HAP-1 (cell line): ENCODE data around the gene ATG13.

Source experiments
- DNase-seq, 2 experiments: peaks; one replicate each; pipeline ENCODE4 v3.0.0-alpha.2; 2016 to 2020; ENCODE audit warnings: low spot score in 2 of 2
- H3K27me3 ChIP-seq: fragments of 250-450 bp; sonication (Bioruptor Pico); 2 replicates; pipeline ENCODE4 v1.5.1; 2020; ENCODE audit warnings: low read depth, mild to moderate bottlenecking, moderate library complexity
- H3K36me3 ChIP-seq: fragments of 250-450 bp; sonication (Bioruptor Pico); replicated peaks from 2 replicates; pipeline ENCODE4 v1.5.1; 2020; ENCODE audit warnings: mild to moderate bottlenecking
- H3K4me1 ChIP-seq: fragments of 250-450 bp; sonication (Bioruptor Pico); 2 replicates; pipeline ENCODE4 v1.5.1; 2020; ENCODE audit warnings: mild to moderate bottlenecking
- H3K4me3 ChIP-seq: fragments of 250-450 bp; sonication (Bioruptor Pico); 2 replicates; pipeline ENCODE4 v1.5.1; 2020; ENCODE audit warnings: mild to moderate bottlenecking, moderate library complexity
- H3K9me3 ChIP-seq: fragments of 250-450 bp; sonication (Bioruptor Pico); 2 replicates; pipeline ENCODE4 v1.5.1; 2020; ENCODE audit warnings: mild to moderate bottlenecking, moderate library complexity
- in situ Hi-C: fragments of 300-500 bp; cut with MboI; formaldehyde crosslinking; loops from 3 replicates; pipeline ENCODE4 v1.14.3; 2020; ENCODE audit warnings: low sequenced_read_pairs, inconsistent platforms, mixed read lengths

ATG13 gene

DNA sequence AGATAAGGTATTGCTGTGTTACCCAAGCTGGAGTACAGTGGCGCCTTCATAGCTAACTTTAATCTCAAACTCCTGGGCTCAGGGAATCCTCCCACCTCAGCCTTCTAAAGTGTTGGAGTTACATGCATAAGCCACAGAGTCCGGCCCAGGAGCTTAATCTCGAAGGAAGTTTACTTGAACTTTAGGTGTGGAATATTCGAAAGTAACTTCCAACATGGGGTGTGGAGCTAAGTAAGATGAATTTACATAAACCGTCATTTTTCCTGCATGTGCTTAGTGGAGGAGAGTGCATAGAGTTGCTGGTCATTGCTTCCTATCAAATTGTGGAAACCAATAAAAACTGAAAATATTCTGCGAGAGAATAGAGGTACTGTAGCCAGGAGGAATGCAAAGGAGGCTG is 1.5 kb downstream of the ATG13 start:
- H3K4me3 ChIP-seq = peak overlapping the region; percentile 80

GRCh38 chr11:46625406-46625805 is 8.1 kb downstream of the ATG13 start:
- DNase-seq = no peak
- Histone ChIP-seq H3K27me3 (no peaks in the 10 kb centered on the region), H3K4me3 (no peak overlapping the region), H3K4me1 (no peaks in the 10 kb centered on the region), H3K9me3 (no peaks in the 10 kb centered on the region), H3K36me3 (peaks cover 27% of the 10 kb centered on the region)
- in situ Hi-C loops = no loop called here

More for the DNA sequence above, 1.5 kb downstream of the ATG13 start:
- peak; percentile 16 to 30 for DNase-seq
- Histone ChIP-seq H3K9me3 (no peaks in the 10 kb centered on the region), H3K27me3 (no peaks in the 10 kb centered on the region), H3K36me3 (peaks cover 12% of the 10 kb centered on the region), H3K4me1 (peaks cover 6% of the 10 kb centered on the region)
- in situ Hi-C loops = no loop called here

GRCh38 chr11:46628961-46629360 is 11.6 kb downstream of the ATG13 start:
- in situ Hi-C loops = no loop called here
- H3K27me3 ChIP-seq = no peaks in the 10 kb centered on the region

DNA sequence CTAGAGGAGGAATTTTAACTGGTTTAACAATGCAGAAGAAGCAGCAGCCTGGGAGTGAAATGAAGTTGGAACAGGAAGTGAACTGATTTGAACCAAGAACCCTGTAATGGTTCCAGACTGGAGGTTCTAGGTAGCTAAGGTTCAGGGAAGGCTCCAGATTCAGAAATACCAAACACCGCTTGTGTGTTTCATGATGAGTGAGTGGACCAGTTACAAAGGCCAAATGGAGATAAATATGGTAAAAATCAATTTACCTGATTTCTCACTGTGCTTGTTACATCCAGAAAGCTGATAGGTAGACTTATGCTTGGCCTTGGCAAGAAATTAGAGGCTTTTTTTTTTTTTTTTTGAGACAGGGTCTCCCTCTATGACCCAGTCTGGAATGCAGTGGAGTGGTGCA is 12.9 kb downstream of the ATG13 start:
- Histone ChIP-seq H3K4me1 (no peaks in the 10 kb centered on the region), H3K4me3 (no peak overlapping the region), H3K27me3 (no peaks in the 10 kb centered on the region), H3K9me3 (no peaks in the 10 kb centered on the region), H3K36me3 (peaks cover 11% of the 10 kb centered on the region; the same call in 1 of the 2 replicates)
- DNase-seq = no peak
- in situ Hi-C loops = no loop called here

More at GRCh38 chr11:46628961-46629360, 11.6 kb downstream of the ATG13 start:
- no peaks in the 10 kb centered on the region for H3K4me1 ChIP-seq
- H3K9me3 ChIP-seq = no peaks in the 10 kb centered on the region
- peaks cover 19% of the 10 kb centered on the region; the same call in 1 of the 2 replicates for H3K36me3 ChIP-seq
- no peak overlapping the region for H3K4me3 ChIP-seq
- no peak for DNase-seq

- no peaks in the 10 kb centered on the region for H3K27me3 ChIP-seq
- in situ Hi-C loops = no loop called here
- H3K4me3 ChIP-seq = no peak overlapping the region
- H3K4me1 ChIP-seq = peaks cover 5% of the 10 kb centered on the region; the same call in 1 of the 2 replicates
- no peak for DNase-seq
- H3K36me3 ChIP-seq = peaks cover 4% of the 10 kb centered on the region
- H3K9me3 ChIP-seq = no peaks in the 10 kb centered on the region
Observed at GRCh38 chr11:46631676-46632075, 14.3 kb downstream of the ATG13 start.

DNA sequence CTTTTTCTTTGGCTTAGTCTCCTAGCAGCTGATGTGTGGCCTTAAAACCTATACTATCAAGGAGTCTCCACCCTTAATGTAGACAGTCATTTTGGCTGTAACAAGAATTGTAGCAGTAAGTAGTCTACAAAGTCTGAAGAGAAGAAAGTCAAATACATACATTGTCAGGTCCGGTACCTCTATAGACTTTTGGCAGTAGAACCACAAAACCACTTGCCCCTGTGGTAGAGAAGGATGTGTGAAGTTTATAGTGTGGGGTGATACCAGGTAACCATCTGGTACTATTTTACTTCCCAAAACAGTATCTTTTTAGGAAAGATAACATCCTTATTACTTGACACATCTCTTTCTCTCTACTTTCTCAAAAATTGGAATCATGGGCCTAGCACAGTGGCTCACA is 15.1 kb downstream of the ATG13 start:
- no peaks in the 10 kb centered on the region for H3K9me3 ChIP-seq
- peaks cover 5% of the 10 kb centered on the region; the same call in 1 of the 2 replicates for H3K4me1 ChIP-seq
- no peak for DNase-seq
- in situ Hi-C loops = no loop called here
- no peaks in the 10 kb centered on the region for H3K27me3 ChIP-seq
- H3K4me3 ChIP-seq = no peak overlapping the region
- peaks cover 3% of the 10 kb centered on the region for H3K36me3 ChIP-seq

GRCh38 chr11:46633291-46634217 is 16.2 kb downstream of the ATG13 start:
- no peaks in the 10 kb centered on the region for H3K27me3 ChIP-seq
- peaks cover 5% of the 10 kb centered on the region; the same call in 1 of the 2 replicates for H3K4me1 ChIP-seq
- in situ Hi-C loops = no loop called here
- no peak for DNase-seq
- H3K36me3 ChIP-seq = peaks cover 3% of the 10 kb centered on the region
- H3K9me3 ChIP-seq = no peaks in the 10 kb centered on the region
- H3K4me3 ChIP-seq = no peak overlapping the region

- DNase-seq = peak in 1 of 2 experiments; percentile 52
- Histone ChIP-seq H3K4me1 (peaks cover 5% of the 10 kb centered on the region; the same call in 1 of the 2 replicates), H3K4me3 (no peak overlapping the region), H3K36me3 (no peaks in the 10 kb centered on the region; the same call in none of the 2 replicates), H3K27me3 (no peaks in the 10 kb centered on the region), H3K9me3 (no peaks in the 10 kb centered on the region)
- in situ Hi-C loops = no loop called here
Observed at GRCh38 chr11:46635557-46636139, 18.3 kb downstream of the ATG13 start.

- peaks cover 5% of the 10 kb centered on the region; the same call in 1 of the 2 replicates for H3K4me1 ChIP-seq
- no peak overlapping the region for H3K4me3 ChIP-seq
- in situ Hi-C loops = no loop called here
- no peaks in the 10 kb centered on the region; the same call in none of the 2 replicates for H3K36me3 ChIP-seq
- H3K27me3 ChIP-seq = no peaks in the 10 kb centered on the region
- no peaks in the 10 kb centered on the region for H3K9me3 ChIP-seq
- DNase-seq = no peak
Observed at GRCh38 chr11:46637546-46637945, 20.2 kb downstream of the ATG13 start.

DNA sequence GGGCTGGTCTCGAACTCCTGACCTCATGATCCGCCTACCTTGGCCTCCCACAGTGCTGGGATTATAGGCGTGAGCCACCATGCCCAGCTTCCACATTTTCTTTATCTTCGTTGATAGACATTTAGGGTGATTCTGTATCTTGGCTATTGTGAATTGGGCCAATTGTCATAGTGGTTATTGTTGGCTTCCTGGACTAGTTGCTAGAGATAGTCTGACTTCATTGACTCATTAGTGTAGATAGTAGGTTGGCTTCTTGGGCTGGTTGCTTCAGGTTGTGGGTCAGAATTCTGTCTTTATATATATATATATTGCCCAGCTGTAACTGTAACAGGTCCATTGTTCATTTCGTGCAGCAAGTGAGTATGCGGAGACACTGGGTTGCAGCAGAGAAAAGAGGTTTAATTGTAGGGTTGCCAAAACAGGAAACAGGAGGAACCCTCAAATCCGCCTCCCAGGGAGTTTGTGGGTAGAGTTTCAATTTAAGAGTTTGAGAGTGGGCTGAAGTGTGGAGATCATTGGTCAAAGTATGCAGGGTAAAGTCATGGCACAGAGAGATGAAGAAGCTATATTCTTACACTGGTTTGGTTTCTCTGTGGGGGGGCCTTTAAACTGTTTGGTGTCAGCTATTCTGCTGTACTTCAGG is 22.0 kb downstream of the ATG13 start:
- in situ Hi-C loops = no loop called here
- Histone ChIP-seq H3K9me3 (no peaks in the 10 kb centered on the region; the same call in 1 of the 2 replicates), H3K4me1 (peaks cover 5% of the 10 kb centered on the region; the same call in 1 of the 2 replicates), H3K27me3 (no peaks in the 10 kb centered on the region), H3K4me3 (no peak overlapping the region), H3K36me3 (peaks cover 3% of the 10 kb centered on the region)
- no peak for DNase-seq

DNA sequence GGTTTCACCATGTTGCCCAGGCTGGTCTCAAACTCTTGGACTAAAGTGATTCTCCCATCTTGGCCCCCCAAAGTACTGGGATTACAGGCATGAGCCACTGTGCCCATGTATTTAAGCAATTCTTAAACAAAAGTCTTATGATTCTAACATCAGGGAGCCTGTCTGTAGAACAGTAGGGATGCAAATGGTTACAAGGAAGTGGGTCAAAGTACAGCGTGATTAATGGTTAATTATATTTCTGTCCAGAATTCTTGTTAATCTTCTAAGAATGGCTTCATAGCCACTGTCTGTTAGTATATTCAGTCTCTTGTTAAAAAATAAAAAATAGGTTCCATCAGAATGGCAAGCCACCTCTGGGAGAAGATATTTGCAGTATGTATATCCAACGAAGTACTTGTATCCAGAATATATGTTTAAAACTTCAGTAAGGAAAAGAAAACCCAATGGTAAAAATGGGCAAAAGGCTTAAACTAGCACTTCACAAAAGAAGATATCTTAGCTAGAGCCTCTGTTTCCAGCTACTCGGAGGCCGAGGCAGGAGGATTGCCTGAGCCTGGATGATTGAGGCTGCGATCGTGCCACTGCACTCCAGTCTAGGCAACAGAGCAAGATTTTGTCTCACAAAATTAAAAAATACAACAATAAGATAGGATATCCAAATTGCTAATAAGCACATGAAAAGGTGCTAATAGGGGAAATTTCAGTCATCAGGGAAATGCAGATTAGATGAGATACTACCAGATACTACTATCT is 22.9 kb downstream of the ATG13 start:
- no peak for DNase-seq
- peaks cover 3% of the 10 kb centered on the region for H3K36me3 ChIP-seq
- in situ Hi-C loops = no loop called here
- no peaks in the 10 kb centered on the region for H3K27me3 ChIP-seq
- H3K9me3 ChIP-seq = no peaks in the 10 kb centered on the region; the same call in 1 of the 2 replicates
- H3K4me3 ChIP-seq = no peak overlapping the region
- peaks cover 11% of the 10 kb centered on the region for H3K4me1 ChIP-seq

DNA sequence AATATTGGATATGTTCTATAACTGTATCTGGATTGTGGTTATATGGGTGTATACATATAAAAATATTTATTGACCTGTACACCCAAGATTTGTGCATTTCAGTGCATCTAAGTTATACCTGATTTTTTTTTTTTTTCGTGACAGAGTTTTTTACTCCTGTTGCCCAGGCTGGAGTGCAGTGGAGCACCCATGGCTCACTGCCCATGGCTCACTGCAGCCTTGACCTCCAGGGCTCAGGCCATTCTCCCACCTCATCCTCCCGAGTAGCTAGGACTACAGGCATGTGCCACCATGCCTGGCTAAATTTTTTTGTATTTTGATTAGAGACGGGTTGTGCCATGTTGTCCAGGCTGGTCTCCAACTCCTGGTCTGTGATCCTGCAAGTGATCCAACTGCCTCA is 24.3 kb downstream of the ATG13 start:
- H3K27me3 ChIP-seq = no peaks in the 10 kb centered on the region
- no peak overlapping the region for H3K4me3 ChIP-seq
- in situ Hi-C loops = no loop called here
- peaks cover 10% of the 10 kb centered on the region for H3K36me3 ChIP-seq
- peaks cover 13% of the 10 kb centered on the region for H3K4me1 ChIP-seq
- no peak for DNase-seq
- H3K9me3 ChIP-seq = no peaks in the 10 kb centered on the region; the same call in 1 of the 2 replicates
